Stimulated activated CD4-positive, alpha-beta T cell treated with anti-CD3 and anti-CD28 coated beads, Interleukin-4, amount 100 ng/mL, for 1 hour (primary cell): ENCODE results near the gene CDRT4.
"Not testable (repeated sequence)": the region's sequence is repeated elsewhere in the genome, so short reads cannot be mapped to it uniquely, and the experiment has no call there.

Experiments
- DNase-seq: peaks from one replicate; pipeline ENCODE4 v3.0.0-alpha.2; 2020

CDRT4 gene

DNA sequence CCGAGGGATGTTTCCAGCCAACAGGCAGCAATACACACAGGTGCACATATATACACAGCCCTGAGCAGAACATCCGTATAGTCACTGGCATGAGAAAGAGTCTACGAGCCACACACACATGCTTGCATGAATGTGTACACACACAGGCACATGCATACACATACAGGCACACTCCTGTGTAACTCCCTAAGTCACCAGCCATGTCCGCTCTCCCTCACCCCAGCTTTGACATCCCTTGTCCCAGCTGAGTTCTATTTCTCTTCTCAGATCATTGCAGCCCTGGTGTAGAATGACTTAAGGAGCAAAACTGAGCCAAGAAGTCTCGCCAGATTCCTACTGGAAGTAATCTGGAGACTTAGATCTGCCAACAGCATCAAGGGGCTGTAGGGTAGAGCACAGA is 13.1 kb downstream of the CDRT4 start:
- no peak for DNase-seq

GRCh38 chr17:15453782-15454181 is 13.6 kb downstream of the CDRT4 start:
- no peak for DNase-seq

DNA sequence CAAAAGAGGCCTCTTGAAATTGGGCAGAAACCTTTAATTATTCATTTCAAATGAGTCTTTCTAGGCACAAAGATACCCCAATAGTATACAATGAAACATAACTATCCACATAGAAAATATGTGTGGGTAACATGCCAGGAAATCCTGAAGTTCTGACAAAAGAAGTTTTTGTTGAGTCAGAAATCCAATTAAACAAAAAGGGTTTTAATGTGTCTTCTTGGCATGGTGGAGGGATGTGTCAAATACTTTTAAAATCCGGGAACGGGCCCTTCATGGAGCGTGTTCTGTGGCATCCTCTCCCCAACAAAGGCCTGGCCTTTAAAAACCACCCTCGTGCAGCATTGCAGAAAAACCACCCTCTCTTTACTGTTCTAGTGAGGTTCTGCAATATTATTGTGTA is 14.2 kb downstream of the CDRT4 start:
- DNase-seq: no peak

DNA sequence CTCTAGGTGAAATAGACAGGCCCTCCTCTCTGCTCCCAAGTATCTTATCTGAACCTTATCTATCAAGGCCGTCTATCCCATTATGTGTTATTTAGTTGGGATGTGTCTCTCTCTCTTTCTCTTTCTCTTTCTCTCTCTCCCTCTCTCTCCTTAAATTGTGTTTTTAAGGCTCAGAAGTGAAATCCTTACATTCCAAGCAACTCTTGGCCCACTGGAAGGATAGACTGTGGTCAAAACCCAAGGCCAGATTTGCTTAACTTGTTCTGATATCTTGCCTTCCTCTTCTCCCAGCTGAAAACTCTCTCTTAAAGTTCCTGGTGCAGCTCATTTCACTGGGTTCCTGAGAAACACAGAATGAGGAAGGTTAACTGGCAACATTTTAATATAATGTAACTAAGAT is 14.7 kb downstream of the CDRT4 start:
- DNase-seq: no peak

DNA sequence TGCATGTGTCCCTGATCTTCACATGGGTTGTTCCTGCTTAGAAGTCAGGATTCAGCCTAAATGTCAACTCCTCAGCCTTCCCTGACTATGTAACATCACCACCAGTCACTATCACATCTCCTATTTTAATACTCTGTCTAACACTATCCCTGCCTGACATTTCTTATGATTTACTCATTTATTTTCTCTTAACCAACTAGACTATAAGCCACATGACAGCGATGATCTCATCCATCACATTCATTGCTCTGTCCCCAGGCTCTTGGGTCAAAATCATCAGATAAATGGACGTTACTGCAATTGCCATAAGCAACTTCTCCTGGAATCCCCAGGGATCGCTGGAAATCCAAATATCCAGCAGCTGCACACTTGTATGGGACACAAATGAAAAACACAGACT is 15.7 kb downstream of the CDRT4 start:
- DNase-seq: no peak

GRCh38 chr17:15448580-15448956 is 18.9 kb downstream of the CDRT4 start:
- DNase-seq: no peak

- no peak for DNase-seq
These were observed 19.4 kb downstream of the CDRT4 start for GRCh38 chr17:15447928-15448579.

GRCh38 chr17:15446036-15446435 is 21.4 kb downstream of the CDRT4 start:
- DNase-seq: no peak

DNA sequence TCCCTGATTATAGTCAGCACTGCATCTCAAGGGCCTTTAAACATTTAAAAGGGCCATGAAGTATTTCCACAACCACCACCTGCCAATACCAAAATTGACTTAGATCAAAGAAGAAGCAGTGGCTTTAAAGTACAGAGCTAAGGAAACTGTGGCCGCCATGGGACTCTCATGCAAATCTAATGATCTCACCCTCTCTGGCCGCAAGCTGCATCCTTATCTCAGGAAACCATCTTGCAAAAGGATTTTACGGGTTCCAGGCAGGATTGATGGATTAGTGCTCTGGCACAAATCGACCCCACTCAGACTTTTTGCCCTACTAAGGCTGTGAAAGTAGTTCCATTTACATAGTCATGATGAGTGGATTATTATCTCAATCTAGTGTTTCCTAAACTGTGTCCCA is 22.6 kb downstream of the CDRT4 start:
- no peak for DNase-seq

- no peak for DNase-seq
These were observed 24.9 kb downstream of the CDRT4 start for GRCh38 chr17:15442311-15443180.

- no peak for DNase-seq
These were observed 26.1 kb downstream of the CDRT4 start for GRCh38 chr17:15441315-15441714.

DNA sequence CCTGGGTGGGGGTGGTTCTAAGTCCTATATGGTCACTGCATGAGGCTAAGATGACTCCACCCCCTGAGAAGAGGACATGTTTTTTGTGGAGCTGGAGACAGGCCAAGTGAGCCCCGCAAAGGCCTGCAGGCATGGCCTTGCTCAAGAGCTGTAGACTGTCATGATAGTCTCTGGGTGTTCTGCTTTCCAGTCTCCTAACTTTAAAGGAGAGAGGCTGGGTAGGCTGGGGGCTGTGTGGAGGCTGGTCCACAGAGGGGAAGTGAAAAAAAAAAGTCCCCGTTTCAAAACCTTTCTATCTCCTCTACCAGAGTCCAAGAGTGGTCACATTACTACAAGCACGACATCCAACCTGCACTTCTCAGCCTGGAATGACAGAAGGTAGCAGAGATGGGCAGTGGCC is 27.1 kb downstream of the CDRT4 start:
- DNase-seq: no peak

GRCh38 chr17:15439205-15439985 is 28.0 kb downstream of the CDRT4 start:
- DNase-seq: not testable (repeated sequence)

GRCh38 chr17:15438491-15439105 is 28.8 kb downstream of the CDRT4 start:
- DNase-seq: no peak

DNA sequence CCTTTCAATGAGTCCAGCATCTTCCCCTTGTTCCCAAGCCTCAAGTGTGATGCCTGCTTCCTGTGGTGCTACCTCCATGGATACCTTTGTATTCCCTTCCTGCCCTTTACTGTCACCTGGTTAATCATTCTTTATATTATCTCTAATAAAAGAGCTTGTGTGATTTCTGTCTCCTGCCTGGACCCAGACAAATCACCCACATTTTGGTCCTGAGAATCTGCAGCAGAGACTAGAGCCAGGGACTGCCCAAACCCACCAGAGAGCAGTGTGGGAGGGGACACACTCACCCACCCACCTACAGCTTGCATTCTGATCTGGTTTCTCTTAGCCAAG is 30.2 kb downstream of the CDRT4 start:
- no peak for DNase-seq

GRCh38 chr17:15436473-15437302 is 30.7 kb downstream of the CDRT4 start:
- peak; percentile 10 for DNase-seq

DNA sequence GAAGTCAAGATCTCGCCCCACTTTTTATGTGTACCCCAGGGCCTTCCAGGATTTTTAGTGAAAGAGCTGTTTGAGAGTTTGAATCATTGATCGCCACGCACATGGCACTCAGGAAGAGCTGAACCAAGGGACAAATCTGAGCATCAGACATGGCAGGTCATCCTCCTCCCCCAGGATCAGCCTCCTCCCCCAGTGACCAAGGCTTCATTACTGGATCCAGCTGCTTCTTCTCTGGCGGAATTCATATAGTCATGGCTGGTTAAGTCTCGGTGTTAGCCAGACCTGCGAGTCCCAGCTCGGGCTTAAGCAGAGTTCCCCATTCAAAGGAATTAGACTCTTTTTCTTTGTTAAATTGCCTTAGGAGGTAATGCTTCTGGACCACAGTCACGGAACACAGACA is 32.5 kb downstream of the CDRT4 start:
- DNase-seq: no peak

- DNase-seq: no peak
These were observed 34.4 kb downstream of the CDRT4 start for GRCh38 chr17:15432807-15433611.

GRCh38 chr17:15431766-15432165 is 35.7 kb downstream of the CDRT4 start:
- DNase-seq: no peak

GRCh38 chr17:15431196-15431595 is 36.2 kb downstream of the CDRT4 start:
- no peak for DNase-seq

GRCh38 chr17:15424521-15424920 is 42.9 kb downstream of the CDRT4 start:
- DNase-seq: no peak
